Thymus (tissue), 11 donors: ENCODE measurements around the gene RAB3GAP2. TPM values are rescaled to one million over a fixed set of nuclear protein-coding genes. Genes with fewer than 3 reads are reported as not detected.

Experiments used
- DNase-seq, 9 donors: peaks; one replicate each; pipeline ENCODE4 v3.0.0-alpha.2; 2013; ENCODE audit warnings: low spot score in 9 of 9, low read depth in 6 of 9, missing footprints in 1 of 9
- H3K27ac ChIP-seq, 2 donors: one replicate each; pipeline ENCODE4 v1.5.1; 2013; ENCODE audit warnings: control low read depth in 1 of 2, low read depth in 1 of 2, low read length in 1 of 2, mild to moderate bottlenecking in 1 of 2, moderate library complexity in 1 of 2
- H3K27me3 ChIP-seq, 2 donors: one replicate each; pipeline ENCODE4 v1.5.1; 2013; ENCODE audit warnings: low read length in 1 of 2; ENCODE audit not compliant: control insufficient read depth in 2 of 2, insufficient read depth in 1 of 2
- H3K36me3 ChIP-seq, 2 donors: one replicate each; pipeline ENCODE4 v1.5.1; 2013; ENCODE audit warnings: low read length in 1 of 2, mild to moderate bottlenecking in 1 of 2, moderate library complexity in 1 of 2; ENCODE audit not compliant: control insufficient read depth in 2 of 2, insufficient read depth in 2 of 2
- H3K4me1 ChIP-seq, 2 donors: one replicate each; pipeline ENCODE4 v1.5.1; 2013; ENCODE audit warnings: low read length in 2 of 2; ENCODE audit not compliant: control insufficient read depth in 2 of 2, insufficient read depth in 2 of 2
- H3K4me3 ChIP-seq, 2 donors: one replicate each; pipeline ENCODE4 v1.5.1; 2013; ENCODE audit warnings: low read length in 2 of 2, control low read depth in 1 of 2, mild to moderate bottlenecking in 1 of 2
- H3K9me3 ChIP-seq, 2 donors: one replicate each; pipeline ENCODE4 v1.5.1; 2013; ENCODE audit warnings: low read length in 1 of 2, mild to moderate bottlenecking in 1 of 2; ENCODE audit not compliant: control insufficient read depth in 2 of 2, insufficient read depth in 1 of 2
- WGBS: extraction: QIAGEN DNeasy Blood & Tissue Kit; methylation state at CpG from one replicate; pipeline ENCODE4 v1.1.7; 2013; 5-methylcytosine and 5-hydroxymethylcytosine counted together
- polyA plus RNA-seq: library from polyadenylated mRNA; stranded (reverse); fragments of 200-250 nt; gene quantifications from one replicate; pipeline ENCODE4 v1.2.3, GENCODE V29; 2013
- total RNA-seq: library from RNA; stranded (reverse); fragments of 120-200 nt; gene quantifications from one replicate; pipeline ENCODE4 v1.2.4, GENCODE V29; 2013
- donor health status: healthy.

The RAB3GAP2 gene
- total and polyA plus RNA-seq, 2 donors: 14.4 to 19.6 TPM

- DNase-seq: no peak
Measured at GRCh38 chr1:220296981-220297380, 24.7 kb upstream of the RAB3GAP2 start.

GRCh38 chr1:220294846-220295301 is 22.6 kb upstream of the RAB3GAP2 start:
- WGBS: 96% methylated on average over 4 of the region's 4 CpGs
- Histone ChIP-seq H3K4me1 (no peaks in the 10 kb centered on the region), H3K9me3 (no peaks in the 10 kb centered on the region), H3K27ac (no peak overlapping the region), H3K4me3 (no peak overlapping the region), H3K36me3 (no peaks in the 10 kb centered on the region), H3K27me3 (no peaks in the 10 kb centered on the region)
- DNase-seq: no peak

More at GRCh38 chr1:220296981-220297380, 24.7 kb upstream of the RAB3GAP2 start:
- WGBS: 97% methylated on average over 1 of the region's 1 CpG
- no peak overlapping the region for H3K27ac ChIP-seq
- H3K27me3 ChIP-seq: no peaks in the 10 kb centered on the region
- H3K36me3 ChIP-seq: no peaks in the 10 kb centered on the region
- H3K9me3 ChIP-seq: no peaks in the 10 kb centered on the region
- H3K4me1 ChIP-seq: no peaks in the 10 kb centered on the region
- H3K4me3 ChIP-seq: no peak overlapping the region

GRCh38 chr1:220291580-220291979 is 19.3 kb upstream of the RAB3GAP2 start:
- H3K36me3 ChIP-seq: no peaks in the 10 kb centered on the region
- no peak for DNase-seq

GRCh38 chr1:220290140-220290761 is 18.0 kb upstream of the RAB3GAP2 start:
- WGBS: 74% methylated on average over 4 of the region's 4 CpGs
- Histone ChIP-seq H3K4me1 (no peaks in the 10 kb centered on the region), H3K27me3 (no peaks in the 10 kb centered on the region), H3K27ac (no peak overlapping the region), H3K9me3 (no peaks in the 10 kb centered on the region), H3K36me3 (no peaks in the 10 kb centered on the region), H3K4me3 (no peak overlapping the region)
- no peak for DNase-seq

More at GRCh38 chr1:220291580-220291979, 19.3 kb upstream of the RAB3GAP2 start:
- Histone ChIP-seq H3K27ac (no peak overlapping the region), H3K9me3 (no peaks in the 10 kb centered on the region), H3K27me3 (no peaks in the 10 kb centered on the region), H3K4me1 (no peaks in the 10 kb centered on the region), H3K4me3 (no peak overlapping the region)

- 97% methylated on average over 8 of the region's 8 CpGs for WGBS
- DNase-seq: no peak
- no peak overlapping the region for H3K27ac ChIP-seq
- H3K4me3 ChIP-seq: no peak overlapping the region
- H3K36me3 ChIP-seq: no peaks in the 10 kb centered on the region
- H3K4me1 ChIP-seq: no peaks in the 10 kb centered on the region
- no peaks in the 10 kb centered on the region for H3K9me3 ChIP-seq
- H3K27me3 ChIP-seq: no peaks in the 10 kb centered on the region
Measured at GRCh38 chr1:220287129-220287528, 14.9 kb upstream of the RAB3GAP2 start.

- no peaks in the 10 kb centered on the region for H3K27me3 ChIP-seq
- no peak overlapping the region for H3K27ac ChIP-seq
- H3K4me3 ChIP-seq: no peak overlapping the region
- DNase-seq: no peak
- 94% methylated on average over 1 of the region's 1 CpG for WGBS
- no peaks in the 10 kb centered on the region for H3K9me3 ChIP-seq
- H3K36me3 ChIP-seq: no peaks in the 10 kb centered on the region
- H3K4me1 ChIP-seq: no peaks in the 10 kb centered on the region
Measured at GRCh38 chr1:220283625-220284024, 11.4 kb upstream of the RAB3GAP2 start.

- no peaks in the 10 kb centered on the region for H3K36me3 ChIP-seq
- no peak for DNase-seq
- no peak overlapping the region for H3K4me3 ChIP-seq
- no peaks in the 10 kb centered on the region for H3K9me3 ChIP-seq
- H3K4me1 ChIP-seq: no peaks in the 10 kb centered on the region
- H3K27ac ChIP-seq: no peak overlapping the region
- WGBS: 97% methylated on average over 2 of the region's 2 CpGs
- H3K27me3 ChIP-seq: peaks cover 0 to 2% of the 10 kb centered on the region in 2 donors
Measured at GRCh38 chr1:220281159-220281574, 8.9 kb upstream of the RAB3GAP2 start.

- Histone ChIP-seq H3K4me3 (no peak overlapping the region), H3K9me3 (no peaks in the 10 kb centered on the region), H3K27ac (no peak overlapping the region), H3K27me3 (peaks cover 0 to 2% of the 10 kb centered on the region in 2 donors), H3K4me1 (no peaks in the 10 kb centered on the region), H3K36me3 (no peaks in the 10 kb centered on the region)
- WGBS: 96% methylated on average over 3 of the region's 3 CpGs
- no peak for DNase-seq
Measured at GRCh38 chr1:220280249-220280648, 8.0 kb upstream of the RAB3GAP2 start.

- Histone ChIP-seq H3K27ac (no peak overlapping the region), H3K27me3 (peaks cover 0 to 2% of the 10 kb centered on the region in 2 donors), H3K4me1 (no peaks in the 10 kb centered on the region), H3K9me3 (no peaks in the 10 kb centered on the region), H3K4me3 (no peak overlapping the region), H3K36me3 (no peaks in the 10 kb centered on the region)
- WGBS: 28% methylated on average over 3 of the region's 3 CpGs
- DNase-seq: no peak
Measured at GRCh38 chr1:220278991-220279390, 6.7 kb upstream of the RAB3GAP2 start.
